Activated CD8-positive, alpha-beta T cell treated with anti-CD3 and anti-CD28 coated beads for 36 hours (primary cell): Measurements from ENCODE around the gene MAGEA9. TPM values are rescaled to one million over a fixed set of nuclear protein-coding genes. Genes with fewer than 3 reads are reported as not detected.

ENCODE experiments used
- ATAC-seq: fragments of 200-7000 bp; cut with Tn5 transposase; one replicate; pipeline ENCODE4 v1.10.0; 2021; ENCODE audit warnings: mild to moderate bottlenecking, moderate library complexity
- CTCF ChIA-PET: fragments of 350-600 bp; sonication (Branson Sonifier 250); formaldehyde crosslinking; loops from one replicate; lab custom pipeline; 2021; ENCODE audit warnings: antibody characterized with exemption; lab: Charles Lee
- POLR2A ChIA-PET: fragments of 350-600 bp; sonication (Branson Sonifier 250); formaldehyde crosslinking; loops from one replicate; lab custom pipeline; 2021; ENCODE audit warnings: antibody characterized with exemption; lab: Charles Lee
- DNase-seq: peaks from one replicate; pipeline ENCODE4 v3.0.0-alpha.2; 2020
- H3K27ac Mint-ChIP-seq: one replicate; pipeline ENCODE4 v1.8.0; 2021; ENCODE audit warnings: mild to moderate bottlenecking, mixed read lengths
- H3K27me3 Mint-ChIP-seq: one replicate; pipeline ENCODE4 v1.8.0; 2021; ENCODE audit warnings: mixed read lengths
- H3K36me3 Mint-ChIP-seq: one replicate; pipeline ENCODE4 v1.8.0; 2021; ENCODE audit warnings: low read depth, mixed read lengths
- H3K4me1 Mint-ChIP-seq: one replicate; pipeline ENCODE4 v1.8.0; 2021; ENCODE audit warnings: low read depth, mixed read lengths
- H3K4me3 Mint-ChIP-seq: one replicate; pipeline ENCODE4 v1.8.0; 2021; ENCODE audit warnings: mild to moderate bottlenecking, moderate library complexity, mixed read lengths
- H3K9me3 Mint-ChIP-seq: one replicate; pipeline ENCODE4 v1.8.0; 2021; ENCODE audit warnings: mixed read lengths
- intact Hi-C: fragments of 100-400 bp; cut with micrococcal nuclease; formaldehyde crosslinking; loops from one replicate; pipeline ENCODE4 v1.10.0; 2022
- total RNA-seq, 2 experiments: library from RNA; stranded (reverse); gene quantifications; one replicate each; pipeline ENCODE4 v1.2.3, GENCODE V29; 2021
- TF ChIP-seq, protein P1 (sequence below): fragments of 200-600 bp; IDR thresholded peaks from one replicate; pipeline ENCODE4 v1.8.0; 2022; ENCODE audit warnings: antibody characterized with exemption, mild to moderate bottlenecking

MAGEA9 gene
- total RNA-seq, 2 experiments from 2014 or later: not detected

DNA sequence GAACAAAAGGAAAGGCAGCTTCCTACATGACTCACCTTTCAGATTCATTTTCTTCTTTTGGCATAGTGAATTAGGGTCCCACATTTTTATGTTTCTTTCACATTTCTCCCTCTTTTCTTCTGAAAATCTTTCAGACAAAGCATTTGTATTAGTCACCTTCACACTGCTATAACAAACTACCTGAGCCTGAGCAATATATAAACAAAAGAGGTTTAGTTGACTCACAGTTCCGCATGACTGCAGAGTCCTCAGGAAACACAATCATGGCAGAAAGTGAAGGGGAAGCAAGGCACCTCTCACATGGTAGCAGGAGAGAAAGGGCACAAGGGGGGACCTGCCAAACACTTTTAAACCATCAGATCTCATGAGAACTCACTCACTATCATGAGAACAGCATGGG, 36.9 kb downstream of the MAGEA9 start:
- Mint-ChIP-seq H3K4me1 (peaks cover 6% of the 10 kb centered on the region), H3K4me3 (no peak overlapping the region), H3K9me3 (no peaks in the 10 kb centered on the region), H3K36me3 (no peaks in the 10 kb centered on the region), H3K27ac (no peak overlapping the region), H3K27me3 (peaks cover 16% of the 10 kb centered on the region)
- POLR2A ChIA-PET: no interaction called here
- no peak for DNase-seq
- ATAC-seq: peak; percentile 42
- TF ChIP-seq, protein P1, sequence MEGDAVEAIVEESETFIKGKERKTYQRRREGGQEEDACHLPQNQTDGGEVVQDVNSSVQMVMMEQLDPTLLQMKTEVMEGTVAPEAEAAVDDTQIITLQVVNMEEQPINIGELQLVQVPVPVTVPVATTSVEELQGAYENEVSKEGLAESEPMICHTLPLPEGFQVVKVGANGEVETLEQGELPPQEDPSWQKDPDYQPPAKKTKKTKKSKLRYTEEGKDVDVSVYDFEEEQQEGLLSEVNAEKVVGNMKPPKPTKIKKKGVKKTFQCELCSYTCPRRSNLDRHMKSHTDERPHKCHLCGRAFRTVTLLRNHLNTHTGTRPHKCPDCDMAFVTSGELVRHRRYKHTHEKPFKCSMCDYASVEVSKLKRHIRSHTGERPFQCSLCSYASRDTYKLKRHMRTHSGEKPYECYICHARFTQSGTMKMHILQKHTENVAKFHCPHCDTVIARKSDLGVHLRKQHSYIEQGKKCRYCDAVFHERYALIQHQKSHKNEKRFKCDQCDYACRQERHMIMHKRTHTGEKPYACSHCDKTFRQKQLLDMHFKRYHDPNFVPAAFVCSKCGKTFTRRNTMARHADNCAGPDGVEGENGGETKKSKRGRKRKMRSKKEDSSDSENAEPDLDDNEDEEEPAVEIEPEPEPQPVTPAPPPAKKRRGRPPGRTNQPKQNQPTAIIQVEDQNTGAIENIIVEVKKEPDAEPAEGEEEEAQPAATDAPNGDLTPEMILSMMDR: no peak
- CTCF ChIA-PET: no interaction called here
- intact Hi-C loops: no loop called here

DNA sequence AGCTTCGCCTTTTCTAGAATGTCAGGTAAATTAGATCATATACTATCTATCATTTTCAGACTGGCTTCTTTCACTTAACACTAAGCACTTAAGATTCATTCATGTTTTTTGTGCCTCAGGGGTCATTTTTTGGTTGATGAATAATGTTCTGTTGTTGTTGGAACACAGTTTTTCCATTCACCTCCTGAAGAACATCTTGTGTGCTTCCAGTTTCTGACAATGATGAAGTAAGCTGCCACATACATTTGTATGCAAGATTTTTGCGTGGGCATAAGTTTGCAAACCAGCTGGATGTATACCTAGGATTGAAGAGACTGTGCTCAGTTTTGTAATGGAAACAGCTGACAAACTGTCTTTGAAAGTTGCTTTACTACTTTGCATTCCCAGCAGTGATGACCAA, 37.6 kb downstream of the MAGEA9 start:
- no peak for DNase-seq
- no peak overlapping the region for H3K4me3 Mint-ChIP-seq
- no peaks in the 10 kb centered on the region for H3K36me3 Mint-ChIP-seq
- peaks cover 15% of the 10 kb centered on the region for H3K27me3 Mint-ChIP-seq
- ChIA-PET POLR2A (no interaction called here), CTCF (no interaction called here)
- ATAC-seq: no peak
- H3K4me1 Mint-ChIP-seq: peaks cover 6% of the 10 kb centered on the region
- intact Hi-C loops: no loop called here
- H3K27ac Mint-ChIP-seq: no peak overlapping the region
- H3K9me3 Mint-ChIP-seq: no peaks in the 10 kb centered on the region
- TF ChIP-seq, protein P1: no peak

DNA sequence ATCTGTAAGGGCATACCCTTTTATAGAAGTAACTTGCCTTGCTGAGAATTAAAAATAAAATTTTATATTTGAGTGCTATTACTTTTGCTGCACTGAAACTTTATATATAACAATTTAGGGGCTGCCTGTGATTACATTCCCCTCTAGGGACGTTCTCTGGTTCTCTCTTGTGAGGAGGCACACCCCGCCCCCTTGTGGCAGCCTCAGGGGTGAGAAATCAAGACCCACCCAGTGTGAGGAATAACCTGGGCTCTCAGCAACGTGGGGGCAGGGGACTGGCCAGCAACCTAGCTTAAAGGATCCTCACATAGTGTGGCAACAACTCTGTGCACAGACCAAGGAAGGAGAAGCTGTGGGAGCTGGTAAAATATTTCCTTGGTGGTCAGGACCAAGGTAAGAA, 43.7 kb downstream of the MAGEA9 start:
- Mint-ChIP-seq H3K27ac (no peak overlapping the region), H3K4me3 (no peak overlapping the region), H3K36me3 (no peaks in the 10 kb centered on the region), H3K4me1 (peaks cover 24% of the 10 kb centered on the region), H3K27me3 (peaks cover 14% of the 10 kb centered on the region), H3K9me3 (no peaks in the 10 kb centered on the region)
- ATAC-seq: no peak
- CTCF ChIA-PET: no interaction called here
- POLR2A ChIA-PET: no interaction called here
- TF ChIP-seq, protein P1: peak; percentile 48
- intact Hi-C loops: no loop called here
- DNase-seq: peak; percentile 70

DNA sequence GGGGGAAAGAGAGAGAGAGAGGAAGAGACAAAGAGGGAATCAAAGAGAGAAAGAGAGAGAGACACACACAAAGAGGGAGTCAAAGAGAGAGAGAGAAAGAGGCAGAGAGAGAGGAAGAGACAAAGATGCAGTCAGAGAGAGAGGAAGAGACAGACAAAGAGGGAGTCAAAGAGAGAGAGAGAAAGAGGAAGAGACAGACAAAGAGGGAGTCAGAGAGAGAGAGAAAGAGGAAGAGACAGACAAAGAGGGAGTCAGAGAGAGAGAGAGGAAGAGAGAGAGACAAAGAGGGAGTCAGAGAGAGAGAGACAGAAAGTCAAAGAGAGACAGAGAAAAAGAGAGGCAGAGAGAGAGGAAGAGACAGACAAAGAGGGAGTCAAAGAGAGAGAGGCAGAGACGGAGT, 45.5 kb downstream of the MAGEA9 start:
- Mint-ChIP-seq H3K4me1 (peaks cover 28% of the 10 kb centered on the region), H3K27me3 (peaks cover 9% of the 10 kb centered on the region), H3K4me3 (no peak overlapping the region), H3K9me3 (no peaks in the 10 kb centered on the region), H3K36me3 (no peaks in the 10 kb centered on the region), H3K27ac (peak overlapping the region; percentile 3)
- ATAC-seq (no peak), DNase-seq (no peak)
- TF ChIP-seq, protein P1: no peak
- CTCF ChIA-PET: interaction anchor here (1.1 kb wide), 1 partner anchor 22 kb away, joined by 3 read pairs; no protein-coding TSS in a partner anchor
- intact Hi-C loops: no loop called here
- POLR2A ChIA-PET: no interaction called here

DNA sequence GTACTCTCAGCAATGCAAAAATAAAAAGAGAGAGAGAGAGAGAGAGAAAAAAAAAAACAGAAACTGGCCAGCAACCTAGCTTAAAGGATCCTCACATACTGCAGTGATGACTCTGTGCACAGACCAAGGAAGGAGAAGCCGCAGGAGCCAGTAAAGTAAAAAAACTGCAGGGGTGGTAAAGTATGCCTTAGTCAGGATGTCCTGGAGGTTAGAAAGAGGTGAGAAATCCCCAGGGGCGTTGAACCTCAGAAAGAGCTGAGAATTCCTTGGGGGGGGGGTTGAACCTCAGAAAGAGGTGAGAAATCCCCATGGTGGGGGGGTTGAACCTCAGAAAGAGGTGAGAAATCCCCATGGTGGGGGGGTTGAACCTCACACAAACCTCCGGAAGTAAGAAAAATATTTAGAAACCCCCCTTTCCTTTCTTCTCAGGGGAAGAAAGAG, 48.0 kb downstream of the MAGEA9 start:
- H3K4me1 Mint-ChIP-seq: peaks cover 32% of the 10 kb centered on the region
- H3K4me3 Mint-ChIP-seq: peak overlapping the region; percentile 71
- peak; percentile 48 for DNase-seq
- intact Hi-C loops: loop anchor here (10.0 kb wide), 1 partner anchor 75 kb away; no protein-coding TSS in a partner anchor
- ChIA-PET POLR2A (no interaction called here), CTCF (no interaction called here)
- H3K9me3 Mint-ChIP-seq: no peaks in the 10 kb centered on the region
- H3K27me3 Mint-ChIP-seq: peaks cover 2% of the 10 kb centered on the region
- ATAC-seq: peak; percentile 74
- no peaks in the 10 kb centered on the region for H3K36me3 Mint-ChIP-seq
- TF ChIP-seq, protein P1: no peak
- H3K27ac Mint-ChIP-seq: peak overlapping the region; percentile 92
